HepG2 (cell line): Measurements from ENCODE around the gene CCDC142. TPM values are rescaled to one million over a fixed set of nuclear protein-coding genes. Genes with fewer than 3 reads are reported as not detected.

Experiments
- ARHGAP35 ChIP-seq: sonication (generic); formaldehyde crosslinking; IDR thresholded peaks from 2 replicates; pipeline ENCODE4 v1.9.0; 2022; ENCODE audit warnings: mild to moderate bottlenecking, inconsistent platforms, moderate library complexity, missing genetic modification reagents, borderline replicate concordance
- CBX1 ChIP-seq: IDR thresholded peaks from one replicate; pipeline ENCODE4 v1.6.1; 2016; ENCODE audit warnings: antibody characterized with exemption, low read depth
- CC2D1A ChIP-seq: sonication (generic); formaldehyde crosslinking; IDR thresholded peaks from 2 replicates; pipeline ENCODE4 v1.8.1; 2023; ENCODE audit warnings: mild to moderate bottlenecking, missing genetic modification reagents
- MTF2 ChIP-seq: sonication (generic); formaldehyde crosslinking; IDR thresholded peaks from 2 replicates; pipeline ENCODE4 v1.5.0; 2020; ENCODE audit warnings: missing genetic modification reagents, borderline replicate concordance
- NBN ChIP-seq: fragments of 450-650 bp; conservative IDR thresholded peaks from 2 replicates; pipeline ENCODE4 v1.6.1; 2017
- NR2F2 ChIP-seq: IDR thresholded peaks from 2 replicates; pipeline ENCODE4 v1.6.1; 2012; ENCODE audit warnings: low read depth, inconsistent platforms, borderline replicate concordance
- PAWR ChIP-seq: sonication (generic); formaldehyde crosslinking; IDR thresholded peaks from 2 replicates; pipeline ENCODE4 v1.4.0; 2020; ENCODE audit warnings: missing genetic modification reagents, mild to moderate bottlenecking, borderline replicate concordance
- RAD21 ChIP-seq: fragments of 450-650 bp; formaldehyde crosslinking; IDR thresholded peaks from 2 replicates; pipeline ENCODE4 v1.5.0; 2020; ENCODE audit warnings: mild to moderate bottlenecking
- RBFOX2 ChIP-seq: fragments of 200-400 bp; formaldehyde crosslinking; IDR thresholded peaks from 2 replicates; pipeline ENCODE4 v1.6.1; 2017; ENCODE audit warnings: low read depth, mild to moderate bottlenecking, low read length
- ZNF629 ChIP-seq: sonication (generic); formaldehyde crosslinking; conservative IDR thresholded peaks from 2 replicates; pipeline ENCODE4 v1.5.0; 2020; ENCODE audit warnings: missing genetic modification reagents
- polyA plus RNA-seq, 8 experiments: library from polyadenylated mRNA; depleted of rRNA in 3 of 8; stranded (reverse) in 7 of 8; unstranded in 1 of 8; fragments of >200 nt; fragmentation: Illumina TruSeq in 4 of 8; extraction: Trizol in 4 of 8; gene quantifications; 2 replicates each; pipeline versions ENCODE4 v1.2.1 to v1.2.3, GENCODE V29; 2011 to 2016; ENCODE audit warnings: low read depth in 4 of 8, missing spikeins in 1 of 8, mixed read lengths in 1 of 8; ENCODE audit not compliant: insufficient read depth in 1 of 8
- total RNA-seq, 5 experiments: library from RNA; depleted of rRNA; stranded (reverse); fragments of >200 nt; fragmentation: Illumina TruSeq; extraction: Trizol; gene quantifications; 2 replicates each; pipeline ENCODE4 v1.2.3, GENCODE V29; 2016; ENCODE audit warnings: low read depth in 1 of 5
- TF ChIP-seq, protein P1 (sequence below): IDR thresholded peaks from 2 replicates; pipeline ENCODE4 v1.6.1; 2016
- TF ChIP-seq, protein P2 (sequence below): sonication (generic); formaldehyde crosslinking; IDR thresholded peaks from 2 replicates; pipeline ENCODE4 v1.4.0; 2020; ENCODE audit warnings: missing genetic modification reagents, borderline replicate concordance
- TF ChIP-seq, protein P3 (sequence below): sonication (generic); formaldehyde crosslinking; IDR thresholded peaks from 2 replicates; pipeline ENCODE4 v1.5.0; 2020; ENCODE audit warnings: mild to moderate bottlenecking, missing genetic modification reagents, borderline replicate concordance
- TF ChIP-seq, protein P4 (sequence below): sonication (generic); formaldehyde crosslinking; IDR thresholded peaks from 2 replicates; pipeline ENCODE4 v1.5.1; 2020; ENCODE audit warnings: mild to moderate bottlenecking, missing genetic modification reagents, moderate library complexity
- TF ChIP-seq, protein P5 (sequence below): sonication (generic); formaldehyde crosslinking; IDR thresholded peaks from 2 replicates; pipeline ENCODE4 v1.4.0; 2020; ENCODE audit warnings: missing genetic modification reagents

The CCDC142 gene
- total and polyA plus RNA-seq, 2 of the 13 experiments (the other 11 are each of a cell fraction or from before 2014, with no cell fraction given): 14.7 to 30.4 TPM

DNA sequence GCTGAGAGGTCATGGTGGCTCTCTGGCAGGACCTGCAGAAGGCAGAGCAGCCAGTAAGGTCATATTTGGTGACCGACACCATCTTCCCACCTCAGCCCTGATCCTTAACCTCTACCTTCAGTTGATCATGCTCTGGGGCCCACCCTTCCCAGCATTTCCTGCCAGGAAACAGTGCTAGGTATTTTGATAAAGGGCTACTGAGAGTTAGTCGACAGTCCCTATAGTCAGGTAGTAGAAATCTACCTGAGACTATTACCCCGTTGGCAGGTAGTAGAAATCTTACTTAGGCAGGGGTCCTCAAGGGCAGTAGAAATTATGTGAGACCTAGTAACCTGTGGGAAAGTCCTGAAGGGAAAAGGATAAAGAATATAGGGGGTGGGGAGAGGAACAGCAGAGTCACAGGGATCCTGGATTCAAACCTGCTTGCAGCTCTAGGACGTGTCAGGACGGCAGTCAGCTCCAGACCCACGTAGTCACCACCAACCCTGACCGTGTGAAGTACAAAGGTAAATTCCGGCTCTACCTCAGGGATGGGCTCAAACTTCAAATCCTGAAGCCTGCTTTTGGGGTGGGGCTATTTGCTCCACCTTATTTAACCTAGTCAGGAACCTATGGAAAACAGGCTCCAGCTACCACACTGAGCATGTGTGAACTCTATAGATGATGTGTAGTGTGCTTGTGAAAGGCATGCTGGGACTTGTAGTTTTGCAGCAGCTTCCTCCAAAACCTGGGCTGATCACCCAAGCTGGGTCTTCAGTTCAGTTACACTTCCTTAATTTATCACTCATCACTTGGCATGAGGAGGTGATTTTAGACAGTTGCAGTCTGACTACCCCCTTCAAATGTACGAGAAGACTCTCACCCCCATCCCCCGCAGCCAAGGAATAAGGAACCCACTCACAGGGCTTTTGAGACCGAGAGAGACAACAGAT, 43.2 kb upstream of the CCDC142 start, which contains the start of gene DQX1 (continued):
- TF ChIP-seq, protein P1, sequence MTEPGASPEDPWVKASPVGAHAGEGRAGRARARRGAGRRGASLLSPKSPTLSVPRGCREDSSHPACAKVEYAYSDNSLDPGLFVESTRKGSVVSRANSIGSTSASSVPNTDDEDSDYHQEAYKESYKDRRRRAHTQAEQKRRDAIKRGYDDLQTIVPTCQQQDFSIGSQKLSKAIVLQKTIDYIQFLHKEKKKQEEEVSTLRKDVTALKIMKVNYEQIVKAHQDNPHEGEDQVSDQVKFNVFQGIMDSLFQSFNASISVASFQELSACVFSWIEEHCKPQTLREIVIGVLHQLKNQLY (CRISPR knock-in tag): peak; percentile 84; the same call in 1 of the 2 replicates
- TF ChIP-seq NBN (no peak), MTF2 (CRISPR knock-in tag) (no peak), CBX1 (no peak), ZNF629 (CRISPR knock-in tag) (no peak; the same call in 1 of the 2 replicates), RAD21 (CRISPR knock-in tag) (peak; percentile 22; the same call in 1 of the 2 replicates), NR2F2 (0 out of 2 replicates have a peak, but pooled peaks have one; percentile 19), PAWR (no peak), CC2D1A (CRISPR knock-in tag) (no peak), RBFOX2 (peak; percentile 69), ARHGAP35 (CRISPR knock-in tag) (no peak)
- TF ChIP-seq, protein P2, sequence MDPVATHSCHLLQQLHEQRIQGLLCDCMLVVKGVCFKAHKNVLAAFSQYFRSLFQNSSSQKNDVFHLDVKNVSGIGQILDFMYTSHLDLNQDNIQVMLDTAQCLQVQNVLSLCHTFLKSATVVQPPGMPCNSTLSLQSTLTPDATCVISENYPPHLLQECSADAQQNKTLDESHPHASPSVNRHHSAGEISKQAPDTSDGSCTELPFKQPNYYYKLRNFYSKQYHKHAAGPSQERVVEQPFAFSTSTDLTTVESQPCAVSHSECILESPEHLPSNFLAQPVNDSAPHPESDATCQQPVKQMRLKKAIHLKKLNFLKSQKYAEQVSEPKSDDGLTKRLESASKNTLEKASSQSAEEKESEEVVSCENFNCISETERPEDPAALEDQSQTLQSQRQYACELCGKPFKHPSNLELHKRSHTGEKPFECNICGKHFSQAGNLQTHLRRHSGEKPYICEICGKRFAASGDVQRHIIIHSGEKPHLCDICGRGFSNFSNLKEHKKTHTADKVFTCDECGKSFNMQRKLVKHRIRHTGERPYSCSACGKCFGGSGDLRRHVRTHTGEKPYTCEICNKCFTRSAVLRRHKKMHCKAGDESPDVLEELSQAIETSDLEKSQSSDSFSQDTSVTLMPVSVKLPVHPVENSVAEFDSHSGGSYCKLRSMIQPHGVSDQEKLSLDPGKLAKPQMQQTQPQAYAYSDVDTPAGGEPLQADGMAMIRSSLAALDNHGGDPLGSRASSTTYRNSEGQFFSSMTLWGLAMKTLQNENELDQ: no peak
- TF ChIP-seq, protein P3, sequence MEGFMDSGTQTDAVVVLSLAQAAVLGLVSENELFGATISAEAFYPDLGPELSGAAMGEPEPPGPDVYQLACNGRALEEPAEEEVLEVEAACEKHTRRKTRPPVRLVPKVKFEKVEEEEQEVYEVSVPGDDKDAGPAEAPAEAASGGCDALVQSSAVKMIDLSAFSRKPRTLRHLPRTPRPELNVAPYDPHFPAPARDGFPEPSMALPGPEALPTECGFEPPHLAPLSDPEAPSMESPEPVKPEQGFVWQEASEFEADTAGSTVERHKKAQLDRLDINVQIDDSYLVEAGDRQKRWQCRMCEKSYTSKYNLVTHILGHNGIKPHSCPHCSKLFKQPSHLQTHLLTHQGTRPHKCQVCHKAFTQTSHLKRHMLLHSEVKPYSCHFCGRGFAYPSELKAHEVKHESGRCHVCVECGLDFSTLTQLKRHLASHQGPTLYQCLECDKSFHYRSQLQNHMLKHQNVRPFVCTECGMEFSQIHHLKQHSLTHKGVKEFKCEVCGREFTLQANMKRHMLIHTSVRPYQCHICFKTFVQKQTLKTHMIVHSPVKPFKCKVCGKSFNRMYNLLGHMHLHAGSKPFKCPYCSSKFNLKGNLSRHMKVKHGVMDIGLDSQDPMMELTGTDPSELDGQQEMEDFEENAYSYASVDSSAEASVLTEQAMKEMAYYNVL (CRISPR knock-in tag): no peak; the same call in 1 of the 2 replicates
- TF ChIP-seq, protein P4, sequence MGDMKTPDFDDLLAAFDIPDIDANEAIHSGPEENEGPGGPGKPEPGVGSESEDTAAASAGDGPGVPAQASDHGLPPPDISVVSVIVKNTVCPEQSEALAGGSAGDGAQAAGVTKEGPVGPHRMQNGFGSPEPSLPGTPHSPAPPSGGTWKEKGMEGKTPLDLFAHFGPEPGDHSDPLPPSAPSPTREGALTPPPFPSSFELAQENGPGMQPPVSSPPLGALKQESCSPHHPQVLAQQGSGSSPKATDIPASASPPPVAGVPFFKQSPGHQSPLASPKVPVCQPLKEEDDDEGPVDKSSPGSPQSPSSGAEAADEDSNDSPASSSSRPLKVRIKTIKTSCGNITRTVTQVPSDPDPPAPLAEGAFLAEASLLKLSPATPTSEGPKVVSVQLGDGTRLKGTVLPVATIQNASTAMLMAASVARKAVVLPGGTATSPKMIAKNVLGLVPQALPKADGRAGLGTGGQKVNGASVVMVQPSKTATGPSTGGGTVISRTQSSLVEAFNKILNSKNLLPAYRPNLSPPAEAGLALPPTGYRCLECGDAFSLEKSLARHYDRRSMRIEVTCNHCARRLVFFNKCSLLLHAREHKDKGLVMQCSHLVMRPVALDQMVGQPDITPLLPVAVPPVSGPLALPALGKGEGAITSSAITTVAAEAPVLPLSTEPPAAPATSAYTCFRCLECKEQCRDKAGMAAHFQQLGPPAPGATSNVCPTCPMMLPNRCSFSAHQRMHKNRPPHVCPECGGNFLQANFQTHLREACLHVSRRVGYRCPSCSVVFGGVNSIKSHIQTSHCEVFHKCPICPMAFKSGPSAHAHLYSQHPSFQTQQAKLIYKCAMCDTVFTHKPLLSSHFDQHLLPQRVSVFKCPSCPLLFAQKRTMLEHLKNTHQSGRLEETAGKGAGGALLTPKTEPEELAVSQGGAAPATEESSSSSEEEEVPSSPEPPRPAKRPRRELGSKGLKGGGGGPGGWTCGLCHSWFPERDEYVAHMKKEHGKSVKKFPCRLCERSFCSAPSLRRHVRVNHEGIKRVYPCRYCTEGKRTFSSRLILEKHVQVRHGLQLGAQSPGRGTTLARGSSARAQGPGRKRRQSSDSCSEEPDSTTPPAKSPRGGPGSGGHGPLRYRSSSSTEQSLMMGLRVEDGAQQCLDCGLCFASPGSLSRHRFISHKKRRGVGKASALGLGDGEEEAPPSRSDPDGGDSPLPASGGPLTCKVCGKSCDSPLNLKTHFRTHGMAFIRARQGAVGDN (CRISPR knock-in tag): peak; percentile 45
- TF ChIP-seq, protein P5, sequence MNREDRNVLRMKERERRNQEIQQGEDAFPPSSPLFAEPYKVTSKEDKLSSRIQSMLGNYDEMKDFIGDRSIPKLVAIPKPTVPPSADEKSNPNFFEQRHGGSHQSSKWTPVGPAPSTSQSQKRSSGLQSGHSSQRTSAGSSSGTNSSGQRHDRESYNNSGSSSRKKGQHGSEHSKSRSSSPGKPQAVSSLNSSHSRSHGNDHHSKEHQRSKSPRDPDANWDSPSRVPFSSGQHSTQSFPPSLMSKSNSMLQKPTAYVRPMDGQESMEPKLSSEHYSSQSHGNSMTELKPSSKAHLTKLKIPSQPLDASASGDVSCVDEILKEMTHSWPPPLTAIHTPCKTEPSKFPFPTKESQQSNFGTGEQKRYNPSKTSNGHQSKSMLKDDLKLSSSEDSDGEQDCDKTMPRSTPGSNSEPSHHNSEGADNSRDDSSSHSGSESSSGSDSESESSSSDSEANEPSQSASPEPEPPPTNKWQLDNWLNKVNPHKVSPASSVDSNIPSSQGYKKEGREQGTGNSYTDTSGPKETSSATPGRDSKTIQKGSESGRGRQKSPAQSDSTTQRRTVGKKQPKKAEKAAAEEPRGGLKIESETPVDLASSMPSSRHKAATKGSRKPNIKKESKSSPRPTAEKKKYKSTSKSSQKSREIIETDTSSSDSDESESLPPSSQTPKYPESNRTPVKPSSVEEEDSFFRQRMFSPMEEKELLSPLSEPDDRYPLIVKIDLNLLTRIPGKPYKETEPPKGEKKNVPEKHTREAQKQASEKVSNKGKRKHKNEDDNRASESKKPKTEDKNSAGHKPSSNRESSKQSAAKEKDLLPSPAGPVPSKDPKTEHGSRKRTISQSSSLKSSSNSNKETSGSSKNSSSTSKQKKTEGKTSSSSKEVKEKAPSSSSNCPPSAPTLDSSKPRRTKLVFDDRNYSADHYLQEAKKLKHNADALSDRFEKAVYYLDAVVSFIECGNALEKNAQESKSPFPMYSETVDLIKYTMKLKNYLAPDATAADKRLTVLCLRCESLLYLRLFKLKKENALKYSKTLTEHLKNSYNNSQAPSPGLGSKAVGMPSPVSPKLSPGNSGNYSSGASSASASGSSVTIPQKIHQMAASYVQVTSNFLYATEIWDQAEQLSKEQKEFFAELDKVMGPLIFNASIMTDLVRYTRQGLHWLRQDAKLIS (CRISPR knock-in tag): peak; percentile 82
